T-helper 2 cell treated with Interferon-gamma antibody and Interleukin-4, amounts not matched to agents 100 ng/mL and 5 ng/mL, for 36 hours (primary cell): Measurements from ENCODE around the gene PROK1. TPM values are rescaled to one million over a fixed set of nuclear protein-coding genes. Genes with fewer than 3 reads are reported as not detected.
"Not testable (repeated sequence)": the region's sequence is repeated elsewhere in the genome, so short reads cannot be mapped to it uniquely, and the experiment has no call there.

Source experiments
- intact Hi-C: fragments of 100-400 bp; cut with micrococcal nuclease; formaldehyde crosslinking; loops from one replicate; pipeline ENCODE4 v1.15.1; 2023
- total RNA-seq: library from RNA; stranded (reverse); gene quantifications from 2 replicates; pipeline ENCODE4 v1.2.3, GENCODE V29; 2022

The PROK1 gene, protein sequence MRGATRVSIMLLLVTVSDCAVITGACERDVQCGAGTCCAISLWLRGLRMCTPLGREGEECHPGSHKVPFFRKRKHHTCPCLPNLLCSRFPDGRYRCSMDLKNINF
- not detected in 2 replicates for total RNA-seq

DNA sequence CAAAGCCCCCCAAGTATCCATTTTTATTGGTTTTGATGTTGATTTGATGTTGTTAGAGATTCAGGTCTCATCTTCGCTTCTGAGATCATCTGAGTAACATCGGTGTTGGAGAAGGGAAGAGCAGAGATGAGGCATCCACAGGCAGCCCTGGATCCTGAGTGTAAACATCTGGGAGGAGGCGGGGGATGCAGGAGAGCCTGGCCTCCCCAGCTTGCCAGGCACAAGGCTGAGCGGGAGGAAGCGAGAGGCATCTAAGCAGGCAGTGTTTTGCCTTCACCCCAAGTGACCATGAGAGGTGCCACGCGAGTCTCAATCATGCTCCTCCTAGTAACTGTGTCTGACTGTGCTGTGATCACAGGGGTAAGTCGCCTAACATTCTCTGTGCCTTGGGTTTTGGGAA is at the start of gene PROK1:
TSS of gene PROK1 (plus strand) at position 221 of the 400 bp plus-strand sequence. CDS start at position 289, 68 bp downstream.
- intact Hi-C loops: no loop called here

DNA sequence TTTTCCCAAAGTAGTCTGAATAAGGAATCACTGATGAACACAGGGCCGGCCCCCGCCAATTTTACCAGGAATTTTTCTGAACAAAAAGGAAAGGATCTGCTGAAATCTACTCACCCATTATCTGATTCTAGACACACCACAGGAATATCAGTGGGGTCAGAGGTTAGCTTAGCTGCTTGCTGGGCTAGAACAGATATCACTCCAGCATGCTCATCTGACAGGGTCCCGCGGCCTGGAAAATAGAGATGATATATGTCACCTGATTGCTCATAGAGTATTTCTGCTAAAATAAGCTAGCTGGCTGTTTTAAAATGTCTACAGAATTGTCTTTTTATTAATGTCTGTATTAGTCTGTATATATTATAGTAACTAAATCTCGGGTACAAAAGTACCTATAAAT is 47.1 kb upstream of the PROK1 start:
- intact Hi-C loops: no loop called here

DNA sequence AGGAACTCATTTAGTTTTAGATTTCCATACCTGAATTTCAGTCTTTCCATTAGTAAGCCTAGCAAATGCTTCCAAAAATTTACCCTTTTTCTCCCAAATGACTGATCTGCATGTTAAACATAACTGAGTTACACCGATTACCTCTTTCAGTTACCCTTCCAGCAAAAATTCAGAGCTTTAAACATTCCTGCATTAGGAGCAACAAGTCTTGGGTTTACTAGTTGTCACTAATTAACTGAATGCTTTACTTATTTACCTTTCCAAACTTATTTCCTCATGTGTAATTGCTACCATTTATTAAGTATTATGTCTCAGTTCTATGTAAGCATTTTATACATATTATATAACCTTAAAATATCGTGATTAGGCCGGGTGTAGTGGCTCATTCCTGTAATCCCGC is 46.5 kb upstream of the PROK1 start:
- intact Hi-C loops: no loop called here

DNA sequence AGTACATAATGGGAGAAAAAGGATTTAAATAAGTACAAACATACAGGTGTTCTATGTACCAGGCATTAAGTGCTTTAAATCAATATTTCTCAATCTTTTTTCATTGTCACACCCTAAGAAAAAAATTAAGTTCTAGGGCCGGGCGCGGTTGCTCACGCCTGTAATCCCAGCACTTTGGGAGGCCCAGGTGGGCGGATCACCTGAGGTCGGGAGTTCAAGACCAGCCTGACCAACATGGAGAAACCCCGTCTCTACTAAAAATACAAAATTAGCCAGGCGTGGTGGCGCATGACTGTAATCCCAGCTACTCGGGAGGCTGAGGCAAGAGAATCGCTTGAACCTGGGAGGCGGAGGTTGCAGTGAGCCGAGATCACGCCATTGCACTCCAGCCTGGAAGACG is 44.5 kb upstream of the PROK1 start:
- intact Hi-C loops: not testable (repeated sequence)

DNA sequence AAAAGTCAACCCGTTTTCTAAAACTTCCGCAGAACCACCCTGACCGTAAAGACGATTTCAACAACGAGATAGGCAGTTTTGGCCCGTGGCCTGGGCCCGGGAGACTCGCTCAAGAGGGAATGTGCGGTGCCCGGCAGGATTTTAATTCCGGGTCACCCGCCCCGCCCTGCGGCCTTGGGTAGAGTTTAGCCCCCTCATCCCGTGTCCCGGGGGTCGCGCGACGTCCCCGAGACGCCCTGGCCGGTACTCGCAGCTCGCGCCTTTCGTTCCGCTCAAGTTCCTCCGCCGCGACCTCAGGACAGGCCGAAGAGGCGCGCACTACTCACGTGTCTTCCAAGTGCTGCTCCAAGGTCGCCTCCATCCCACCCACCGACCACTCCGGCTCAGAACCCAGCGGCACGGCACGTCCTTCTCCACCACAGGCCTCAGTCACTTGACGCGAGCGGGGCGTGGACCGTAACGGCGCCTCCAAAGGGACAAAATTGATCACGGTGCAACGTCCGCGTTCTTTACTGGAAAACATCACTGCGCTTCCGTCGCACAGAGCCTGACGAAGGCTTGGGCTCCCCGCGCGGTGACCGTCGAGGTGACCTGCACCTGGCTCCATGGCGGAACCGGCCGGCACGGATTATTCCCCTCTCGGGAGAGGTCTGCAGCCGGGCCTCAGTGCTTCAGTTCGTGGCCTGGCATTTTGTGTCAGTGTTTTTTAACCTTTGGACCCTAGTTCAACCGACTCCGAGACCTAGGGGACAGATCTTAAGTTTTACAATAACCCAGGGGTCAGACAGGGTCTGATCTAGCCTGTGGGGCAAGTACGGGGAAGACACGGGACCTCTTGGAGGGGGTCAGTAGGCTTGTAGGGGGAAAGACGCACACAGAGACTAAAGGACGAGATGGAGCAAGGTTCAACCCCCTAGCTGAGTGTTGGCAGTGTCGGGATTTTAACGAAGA is 43.4 kb upstream of the PROK1 start, which contains the start of gene LAMTOR5:
TSS of gene LAMTOR5 (minus strand) at position 435 of the 951 bp plus-strand sequence. CDS start at position 361, 74 bp downstream.
- intact Hi-C loops: loop anchor here (1.0 kb wide), 3 partner anchors 69 to 265 kb away; partner anchors contain the start of gene KCNC4

DNA sequence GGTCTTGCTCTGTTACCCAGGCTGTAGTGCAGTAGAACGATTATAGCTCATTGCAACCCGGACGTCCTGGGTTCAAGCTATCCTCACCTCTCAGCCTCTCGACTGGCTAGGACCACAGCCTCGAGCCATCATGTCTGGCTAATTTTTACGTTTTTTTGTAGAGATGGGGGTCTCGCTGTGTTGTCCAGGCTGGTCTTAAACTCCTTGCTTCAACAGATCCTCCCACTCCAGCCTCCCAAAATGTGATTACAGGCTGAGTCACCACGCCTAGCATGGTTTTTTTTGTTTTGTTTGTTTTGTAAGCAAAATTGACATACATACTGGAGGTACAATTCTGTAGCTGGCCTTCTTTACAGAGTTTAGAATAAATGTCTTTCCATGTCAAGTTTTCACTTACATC is 42.5 kb upstream of the PROK1 start:
- intact Hi-C loops: no loop called here

DNA sequence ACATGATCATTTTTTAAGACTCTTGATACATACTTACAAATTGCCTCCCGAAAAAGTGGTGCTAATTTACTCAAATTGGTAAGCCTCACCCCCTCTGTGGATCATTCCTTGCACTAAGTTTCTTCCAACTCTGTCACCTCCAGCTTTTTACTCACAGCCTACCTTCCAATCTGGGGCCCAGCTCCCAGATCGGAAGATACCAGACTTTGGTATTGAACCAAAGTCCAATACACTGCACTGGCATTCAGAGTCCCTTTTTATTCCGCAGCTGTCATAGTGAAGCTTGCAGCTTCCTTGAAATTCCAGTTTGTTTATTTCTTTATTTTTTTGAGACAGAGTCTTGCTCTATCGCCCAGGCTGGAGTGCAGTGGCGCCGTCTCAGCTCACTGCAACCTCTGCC is 41.6 kb upstream of the PROK1 start:
- intact Hi-C loops: no loop called here

DNA sequence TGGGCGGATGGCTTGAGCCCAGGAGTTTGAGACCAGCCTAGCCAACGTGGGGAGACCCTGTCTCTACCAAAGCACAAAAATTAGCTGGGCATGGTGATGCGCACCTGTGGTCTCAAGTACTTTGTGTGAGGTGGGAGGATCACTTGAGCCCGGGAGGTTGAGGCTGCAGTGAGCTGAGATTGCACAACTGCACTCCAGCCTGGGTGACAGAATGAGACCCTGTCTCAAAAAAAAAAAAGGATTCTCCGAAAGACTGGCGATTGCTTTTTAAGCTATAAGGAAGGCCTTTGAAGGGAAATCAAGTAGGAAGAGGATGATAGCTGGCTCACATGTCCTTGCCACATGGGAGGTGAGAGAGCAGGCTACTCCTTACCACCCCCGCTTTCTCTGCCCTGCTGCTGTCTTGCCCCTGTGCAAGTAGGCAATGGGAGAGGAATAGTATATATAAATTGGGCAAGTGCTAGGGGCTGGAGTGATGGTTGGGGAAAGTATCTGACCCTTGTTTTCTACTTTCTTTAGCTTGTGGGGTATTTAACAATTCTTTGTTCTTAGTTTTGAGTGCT is 39.7 kb upstream of the PROK1 start:
- intact Hi-C loops: no loop called here

DNA sequence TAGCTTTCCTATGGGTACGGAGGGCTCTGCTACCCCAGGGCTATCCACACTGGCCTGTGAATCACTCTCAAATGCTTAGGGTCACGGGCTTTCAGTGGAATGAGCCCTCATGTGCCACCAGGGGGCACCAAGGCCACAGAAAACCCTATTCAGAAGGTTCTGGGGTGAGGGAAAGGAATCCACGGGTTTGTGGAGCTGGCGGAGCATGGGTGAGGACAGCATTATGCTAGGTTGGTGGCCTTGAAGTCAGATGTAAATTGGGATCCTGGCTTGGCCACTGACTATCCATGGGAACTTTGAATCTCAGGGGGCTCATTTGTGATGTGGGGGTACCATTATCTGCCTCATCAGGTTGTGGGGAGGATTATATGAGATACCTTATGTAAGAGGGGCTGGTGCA is 38.4 kb upstream of the PROK1 start:
- intact Hi-C loops: loop anchor here (1.0 kb wide), 1 partner anchor 48 kb away; no protein-coding TSS in a partner anchor

DNA sequence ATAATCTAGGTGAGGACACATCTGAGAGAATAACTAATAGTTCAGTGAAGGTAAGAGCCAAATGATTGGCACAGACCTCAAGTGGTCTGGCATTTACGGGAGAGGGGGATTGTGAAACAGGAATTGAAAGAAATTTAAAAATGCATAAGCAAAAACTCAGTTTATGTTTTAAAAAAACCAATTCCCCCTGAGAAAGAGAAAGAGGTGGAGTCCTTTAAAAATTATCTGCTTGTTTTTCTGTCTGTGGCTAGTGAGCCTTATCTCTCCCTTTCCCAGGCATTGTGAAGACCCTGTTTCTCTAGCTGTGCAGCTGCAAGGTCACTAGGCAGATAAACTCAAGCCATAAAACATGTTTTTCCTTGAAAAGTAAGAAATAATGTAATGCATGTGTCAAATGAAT is 37.9 kb upstream of the PROK1 start:
- intact Hi-C loops: not testable (repeated sequence)

DNA sequence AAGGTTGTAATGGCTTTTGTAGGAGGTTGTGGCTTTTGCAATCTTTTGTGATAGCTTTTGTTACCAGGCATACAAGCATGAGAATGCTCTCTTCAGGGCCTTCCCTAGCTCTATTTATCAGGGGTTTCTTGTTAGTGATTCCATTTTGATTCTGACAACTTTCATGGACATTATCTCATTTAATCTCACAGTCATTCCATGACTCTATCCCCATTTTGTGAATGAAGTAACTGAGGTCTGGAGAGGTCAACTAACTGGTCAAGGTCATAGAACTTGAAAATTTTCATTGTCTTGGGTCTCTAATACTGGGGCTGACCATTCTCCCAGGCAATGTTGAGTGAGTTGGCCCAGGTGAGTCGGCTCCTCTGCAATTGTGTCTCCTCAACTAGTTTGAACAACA is 32.2 kb upstream of the PROK1 start:
- intact Hi-C loops: no loop called here

DNA sequence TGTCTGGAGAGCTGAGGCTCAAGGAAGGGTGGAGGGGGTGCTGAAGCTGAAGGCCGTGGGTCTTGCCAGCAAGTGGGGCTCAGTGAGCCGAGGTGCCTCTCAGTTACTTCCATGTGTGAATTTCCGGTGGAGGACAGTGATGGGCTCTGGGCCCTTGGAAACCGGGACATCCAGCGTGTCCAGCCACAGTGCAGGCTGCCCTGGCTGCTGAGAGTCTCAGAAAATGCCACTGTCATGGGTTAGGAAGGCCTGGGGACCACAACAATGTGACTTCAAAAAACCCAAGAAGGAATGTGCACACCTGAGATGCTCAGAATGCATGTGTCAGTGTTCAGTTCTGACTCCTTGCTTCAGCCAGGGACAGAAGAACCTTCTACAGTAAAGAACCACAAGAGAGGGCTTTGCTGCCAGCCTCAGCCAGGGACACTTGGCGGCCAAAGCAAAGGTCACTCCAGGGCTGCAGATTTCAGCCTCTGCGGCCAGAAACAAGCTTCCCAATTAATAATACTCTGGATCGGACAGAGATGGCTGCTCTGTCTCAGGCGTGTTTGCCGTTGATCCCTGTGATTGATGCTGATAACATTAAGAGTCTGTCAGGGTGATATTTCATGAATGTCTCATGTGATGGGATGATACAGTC is 30.8 kb upstream of the PROK1 start:
- intact Hi-C loops: no loop called here

DNA sequence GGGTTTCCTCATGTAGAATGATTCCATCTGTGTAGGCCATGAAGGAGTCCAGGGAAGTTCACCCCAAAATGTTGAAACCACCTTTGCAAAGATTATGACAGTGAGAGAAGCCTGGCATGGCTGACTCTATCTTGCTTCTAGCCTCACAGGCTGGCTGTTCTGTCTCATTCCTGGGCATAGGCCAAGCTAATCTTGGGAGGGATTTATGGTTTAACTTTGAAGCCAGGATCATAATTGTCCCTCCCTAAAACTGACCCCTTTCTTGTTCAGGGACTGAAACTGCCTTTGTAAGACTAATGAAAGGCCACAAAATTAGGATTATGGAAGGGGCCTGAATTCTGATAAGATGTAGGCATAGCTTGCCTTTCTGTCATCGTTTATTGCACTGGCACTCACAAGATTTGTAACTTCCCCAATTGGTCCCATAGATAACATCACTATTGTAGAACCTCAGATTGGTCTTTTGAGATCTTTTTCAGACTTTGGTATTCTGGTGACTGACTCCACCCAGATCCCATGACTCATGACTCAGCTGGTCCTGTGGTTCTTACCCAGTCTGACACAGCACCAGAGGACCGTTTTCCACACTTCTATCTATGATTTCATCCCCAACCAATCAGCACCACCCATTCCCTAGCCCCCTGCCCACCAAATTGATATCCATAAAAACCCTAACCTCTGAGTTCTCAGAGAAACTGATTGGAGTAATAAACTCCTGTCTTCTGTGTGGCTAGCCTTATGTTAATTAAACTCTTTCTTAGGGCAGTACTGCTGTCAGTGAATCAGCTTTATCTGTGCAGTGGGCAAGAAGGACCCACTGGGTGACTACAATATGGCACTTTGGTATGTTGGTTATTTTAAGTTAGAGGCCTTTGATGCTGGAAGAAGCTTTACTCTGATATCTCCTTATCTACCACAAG is 29.8 kb upstream of the PROK1 start:
- intact Hi-C loops: no loop called here

DNA sequence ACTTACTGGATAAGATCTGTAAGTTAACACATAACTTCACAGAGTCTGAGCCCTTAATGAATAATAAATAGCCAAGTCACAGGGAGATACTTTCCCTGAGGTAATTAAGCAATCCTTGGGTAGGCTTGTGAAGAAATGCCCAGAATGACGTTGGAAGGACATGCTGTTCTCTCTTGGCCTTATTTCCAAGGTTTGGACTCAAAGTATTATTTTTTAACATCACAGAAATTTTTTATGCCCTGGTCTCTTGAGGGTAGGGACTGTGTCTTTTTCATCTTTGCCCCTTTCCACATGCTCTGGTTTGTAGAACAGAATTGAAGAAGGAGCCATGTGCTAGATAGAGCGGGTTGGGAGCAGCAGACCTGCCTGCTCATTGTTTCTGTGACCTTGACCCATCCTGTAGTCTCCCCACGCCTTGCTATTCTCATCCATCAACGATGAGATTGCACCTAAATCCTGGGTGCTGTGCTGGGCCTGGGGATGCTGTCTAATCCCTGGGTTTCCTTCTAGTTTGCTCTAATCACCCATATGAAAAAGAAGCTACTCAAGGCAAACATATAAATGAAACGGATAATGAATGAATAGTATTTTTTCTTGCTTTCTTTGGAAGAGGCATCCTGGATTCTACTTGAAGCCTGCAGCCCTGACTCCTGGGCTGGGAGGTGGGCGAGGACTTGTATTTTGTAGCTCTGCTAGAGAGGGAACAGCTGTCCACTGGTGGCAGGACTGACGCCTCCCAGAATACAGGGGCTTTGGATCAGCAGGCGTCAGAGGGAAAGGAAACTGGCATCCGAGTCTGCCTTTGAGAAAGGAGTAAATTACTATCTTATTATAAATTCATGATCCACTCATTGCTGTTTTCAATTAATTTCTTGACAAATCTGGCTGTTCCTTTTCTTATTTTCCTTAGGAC is 26.0 kb upstream of the PROK1 start:
- intact Hi-C loops: no loop called here

DNA sequence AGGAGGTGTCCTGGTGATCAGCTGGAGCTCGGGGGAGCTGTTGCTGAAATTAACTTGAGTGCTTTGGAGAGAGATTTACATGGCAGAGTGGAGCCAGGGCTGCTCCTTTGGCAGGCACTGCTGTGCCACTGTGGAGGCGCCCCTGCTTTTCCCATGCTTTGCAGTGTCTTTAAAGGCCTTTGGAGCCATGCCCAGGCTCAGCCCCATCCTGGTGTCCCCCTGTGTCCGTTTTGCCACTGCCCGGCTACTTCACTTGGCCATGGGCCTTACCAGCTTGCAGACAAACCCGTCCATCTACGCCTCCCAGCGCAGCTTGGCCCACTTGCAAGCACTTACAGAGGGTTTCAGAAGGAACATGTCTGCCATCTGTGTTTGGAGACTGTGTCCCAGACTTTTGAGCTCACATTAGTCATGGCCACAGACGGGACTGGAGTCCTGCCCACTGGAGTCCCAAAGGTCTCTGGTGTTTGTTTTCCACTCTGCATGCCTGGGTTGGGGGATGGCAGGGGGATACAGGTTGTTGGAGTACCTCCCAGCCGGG is 25.3 kb upstream of the PROK1 start:
- intact Hi-C loops: no loop called here

DNA sequence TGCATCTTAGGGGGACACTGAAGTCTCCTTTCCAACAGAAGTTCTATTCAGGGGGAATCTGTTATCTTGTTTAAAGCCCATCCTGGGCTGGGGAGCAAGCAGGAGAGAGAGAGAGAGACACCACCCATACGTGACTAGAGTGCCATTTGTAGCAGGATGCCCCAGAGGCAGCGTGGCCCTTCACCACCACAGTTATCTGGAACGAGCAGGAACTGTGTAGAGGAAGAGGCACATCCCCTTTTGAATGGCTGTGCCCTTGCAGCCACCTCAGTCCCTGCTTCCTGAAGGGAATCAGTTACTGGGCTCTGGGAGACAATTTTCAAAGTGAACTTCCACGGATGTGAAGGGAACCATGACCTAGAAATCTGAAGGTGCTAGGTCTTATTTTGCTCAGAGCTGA is 24.1 kb upstream of the PROK1 start:
- intact Hi-C loops: no loop called here

DNA sequence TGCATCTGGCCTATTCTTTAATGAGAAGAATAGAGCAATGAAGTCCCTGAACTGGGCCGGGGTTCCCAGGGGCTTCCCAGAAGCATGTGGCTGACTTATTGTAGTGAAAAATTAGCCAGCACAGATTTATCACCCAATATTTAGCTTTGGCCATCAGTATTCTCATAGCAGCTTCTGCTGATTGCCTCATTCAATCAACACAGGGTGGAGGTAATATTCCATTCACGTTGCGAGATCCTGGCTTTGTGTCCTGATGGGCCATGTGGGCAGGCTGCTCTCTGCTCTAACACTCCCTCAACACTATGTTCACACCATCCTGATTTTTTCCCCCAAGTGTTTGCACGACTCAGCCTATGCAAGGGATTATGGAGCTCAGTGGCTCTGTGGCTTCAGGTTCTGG is 22.0 kb upstream of the PROK1 start:
- intact Hi-C loops: no loop called here

DNA sequence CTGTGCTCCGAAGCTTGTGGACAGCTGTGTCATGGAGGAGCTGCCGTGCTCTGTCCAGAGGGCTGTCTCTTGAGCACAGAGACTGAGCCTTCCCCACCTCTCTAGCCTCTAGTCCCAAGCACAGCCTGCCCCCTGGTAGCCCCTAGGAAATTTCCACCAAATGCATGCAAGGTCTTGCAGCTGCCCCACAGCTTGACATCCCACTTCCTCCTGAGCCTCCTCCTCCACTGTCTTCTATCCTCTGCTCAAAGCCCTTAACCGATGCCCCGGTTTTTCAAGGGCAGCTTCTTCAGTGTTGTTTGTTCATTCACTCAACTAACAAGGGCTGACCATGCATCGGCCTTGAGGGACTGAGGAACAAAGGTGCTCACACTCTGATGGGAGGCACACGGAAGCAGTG is 20.6 kb upstream of the PROK1 start:
- intact Hi-C loops: no loop called here

DNA sequence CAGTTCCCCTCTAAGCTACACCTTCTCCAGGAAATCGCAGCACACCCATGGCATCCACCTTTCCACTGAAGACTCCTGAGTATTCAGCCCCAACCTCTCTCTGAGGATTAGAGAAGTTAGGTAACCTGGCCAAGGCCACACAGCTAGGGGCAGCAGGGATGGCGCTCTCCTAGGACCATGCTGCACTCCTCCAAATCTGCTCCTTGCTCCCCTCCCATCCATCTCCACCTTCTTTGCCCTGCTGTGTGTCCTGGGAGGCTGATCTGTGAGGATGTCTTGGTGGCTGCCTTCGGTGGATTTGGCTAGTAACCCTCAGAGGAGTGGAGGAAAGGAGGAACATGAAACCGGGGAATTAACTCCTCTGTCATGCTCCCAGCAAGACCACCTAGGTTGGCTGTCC is 20.0 kb upstream of the PROK1 start:
- intact Hi-C loops: no loop called here
